NCI-H1092 (cell line): Measurements from ENCODE around the gene ENPEP.

Source experiments
- DNase-seq: peaks from one replicate; lab custom pipeline; 2025; lab: John Stamatoyannopoulos, UW

Gene ENPEP

DNA sequence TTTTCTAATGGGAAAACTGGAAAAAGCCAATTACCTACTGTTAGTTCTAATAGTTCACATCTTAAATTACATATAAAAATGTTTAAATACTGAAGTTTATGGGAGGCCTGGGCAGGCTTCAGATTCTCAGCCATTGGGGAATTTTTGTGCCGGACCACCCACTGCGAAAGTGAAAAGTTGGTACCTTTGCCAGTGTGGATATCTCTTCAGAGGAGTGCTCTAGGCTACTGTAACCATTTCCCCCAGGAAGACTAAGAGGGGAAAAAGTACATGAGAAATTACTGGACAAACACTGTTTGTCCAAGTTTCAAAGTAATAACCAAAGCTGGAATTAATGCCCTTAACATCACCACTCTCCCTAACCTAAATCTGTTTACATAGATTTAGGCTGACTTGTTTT is 126.1 kb downstream of the ENPEP start:
- no peak for DNase-seq

- no peak for DNase-seq
Observed at GRCh38 chr4:110605077-110605476, 129.1 kb downstream of the ENPEP start.

GRCh38 chr4:110609044-110609750 is 133.2 kb downstream of the ENPEP start:
- no peak for DNase-seq

GRCh38 chr4:110610620-110610939 is 134.6 kb downstream of the ENPEP start:
- DNase-seq = no peak

GRCh38 chr4:110610940-110611831 is 135.2 kb downstream of the ENPEP start:
- no peak for DNase-seq

DNA sequence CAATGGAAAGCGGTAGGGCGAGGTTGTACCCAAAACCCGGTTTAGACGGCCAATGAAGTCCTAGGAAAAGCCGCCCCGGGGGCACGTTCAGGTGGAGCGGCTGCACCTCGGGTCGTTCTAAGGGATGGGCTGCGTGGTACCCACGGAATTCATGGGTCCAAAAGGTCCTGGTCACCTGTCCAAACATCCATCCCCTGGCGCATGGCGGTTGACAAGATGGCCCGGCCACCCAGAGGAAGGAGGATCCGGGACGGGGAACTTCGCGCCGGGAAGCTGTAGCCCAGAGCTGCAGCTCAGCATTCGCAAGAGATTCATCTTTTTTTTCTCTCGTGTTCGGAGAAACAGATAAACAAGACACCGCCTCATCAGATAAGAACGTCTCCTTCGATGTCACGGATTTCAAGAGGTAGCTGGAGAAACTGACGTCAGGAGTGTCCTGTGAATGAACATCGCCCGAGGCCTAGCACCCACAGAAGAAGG is 136.1 kb downstream of the ENPEP start:
- no peak for DNase-seq

- no peak for DNase-seq
Observed at GRCh38 chr4:110612631-110613269, 136.8 kb downstream of the ENPEP start.

DNA sequence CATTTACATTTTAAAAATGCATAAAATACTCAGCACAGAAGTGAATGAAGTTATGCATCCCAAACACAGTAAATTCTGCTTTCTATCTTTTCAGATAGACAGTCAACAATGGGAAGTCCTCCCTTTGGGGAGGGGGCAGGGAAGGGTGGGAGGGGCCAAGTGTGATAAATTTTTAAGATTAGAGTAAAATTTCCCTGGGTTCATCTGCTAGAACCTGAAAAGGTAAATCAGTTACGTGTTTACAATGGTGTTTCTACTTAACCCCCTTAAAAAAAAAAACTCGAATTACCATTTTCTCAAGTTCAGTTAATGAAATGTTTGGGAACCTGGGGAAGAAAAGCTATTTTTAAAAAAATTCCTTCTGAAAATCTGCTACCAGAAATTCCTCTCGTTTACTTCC is 137.8 kb downstream of the ENPEP start:
- no peak for DNase-seq

DNA sequence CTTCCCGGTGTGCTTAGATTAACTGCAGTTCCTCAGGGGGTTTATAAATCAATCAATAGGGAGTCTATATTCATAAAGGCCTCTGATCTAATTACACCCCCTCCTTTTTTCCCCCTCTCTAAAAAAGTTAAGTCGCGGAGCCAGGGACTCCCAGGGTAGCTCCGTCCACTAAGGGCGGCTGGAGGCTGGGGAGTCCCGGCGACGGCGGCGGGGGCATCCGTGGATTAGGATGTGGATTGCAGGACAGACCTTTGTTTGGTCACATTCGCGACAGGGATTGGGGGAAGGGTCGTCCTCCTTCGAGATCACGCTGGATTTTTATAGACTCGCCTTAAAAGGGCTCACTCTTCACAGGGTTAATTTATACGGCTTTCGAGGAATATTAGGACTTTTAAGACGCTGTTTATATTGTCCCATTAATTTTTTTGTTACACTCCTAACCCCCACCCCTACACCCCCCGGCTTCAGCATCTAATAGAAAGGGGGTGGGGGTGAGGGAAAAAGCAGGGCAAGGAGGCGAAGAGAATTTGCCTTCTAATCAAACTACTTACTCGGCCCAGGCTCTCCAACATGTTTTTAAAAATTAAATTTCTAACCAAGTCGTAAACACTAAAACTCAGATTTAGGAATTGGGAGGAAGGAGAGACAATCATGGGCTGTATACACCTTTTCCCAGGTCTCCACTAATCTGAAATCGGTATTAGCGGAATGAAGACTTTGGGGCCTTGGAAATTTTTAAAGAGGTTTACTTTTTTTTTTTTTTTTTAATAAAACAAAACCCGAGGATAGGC is 138.4 kb downstream of the ENPEP start:
- no peak for DNase-seq
